Measurements from ENCODE around the gene GNAI2. TPM values are rescaled to one million over a fixed set of nuclear protein-coding genes. Genes with fewer than 3 reads are reported as not detected.
"Not testable (repeated sequence)": the region's sequence is repeated elsewhere in the genome, so short reads cannot be mapped to it uniquely, and the experiment has no call there.

GNAI2 gene
- total RNA-seq, 1 donor from 2014 or later = 118 TPM

GRCh38 chr3:50260027-50260941 lies 24.3 kb downstream of the GNAI2 start:
- TF ChIP-seq CTCF (IDR thresholded peaks at IDR 0.05; ENCODE audit: borderline replicate concordance) = peak; percentile 98
- peak overlapping the region; percentile 79 for H3K4me3 ChIP-seq
- H3K9me3 ChIP-seq (replicated peaks) = peaks cover 6% of the 10 kb centered on the region
- H3K36me3 ChIP-seq = peaks cover 33% of the 10 kb centered on the region
- intact Hi-C loops (cut with micrococcal nuclease) = no loop called here
- H3K27ac ChIP-seq (replicated peaks) = peak overlapping the region; percentile 99
- peak; percentile 95 for DNase-seq
- peaks cover 81% of the 10 kb centered on the region for H3K4me1 ChIP-seq
- no peaks in the 10 kb centered on the region for H3K27me3 ChIP-seq (ENCODE audit: low read depth)

GRCh38 chr3:50260942-50261441 lies 25.0 kb downstream of the GNAI2 start:
- no peak for TF ChIP-seq CTCF (IDR thresholded peaks at IDR 0.05; ENCODE audit: borderline replicate concordance)
- no peak for DNase-seq
- Histone ChIP-seq H3K4me1 (peaks cover 81% of the 10 kb centered on the region), H3K27me3 (ENCODE audit: low read depth) (no peaks in the 10 kb centered on the region), H3K4me3 (peak overlapping the region; percentile 79), H3K9me3 (replicated peaks) (peaks cover 6% of the 10 kb centered on the region), H3K36me3 (peaks cover 26% of the 10 kb centered on the region), H3K27ac (replicated peaks) (peak overlapping the region; percentile 99)
- intact Hi-C loops (cut with micrococcal nuclease) = no loop called here

GRCh38 chr3:50261505-50261904 lies 25.5 kb downstream of the GNAI2 start:
- intact Hi-C loops (cut with micrococcal nuclease) = no loop called here
- no peak for DNase-seq
- no peak for TF ChIP-seq CTCF (IDR thresholded peaks at IDR 0.05; ENCODE audit: borderline replicate concordance)
- Histone ChIP-seq H3K9me3 (replicated peaks) (peaks cover 6% of the 10 kb centered on the region), H3K4me1 (peaks cover 81% of the 10 kb centered on the region), H3K4me3 (peak overlapping the region; percentile 79), H3K36me3 (peaks cover 21% of the 10 kb centered on the region), H3K27me3 (ENCODE audit: low read depth) (no peaks in the 10 kb centered on the region), H3K27ac (replicated peaks) (peak overlapping the region; percentile 99)

- DNase-seq; H3K4me3 ChIP-seq; H3K27me3 ChIP-seq (ENCODE audit: low read depth); H3K9me3 ChIP-seq (replicated peaks); intact Hi-C loops (cut with micrococcal nuclease): not testable (repeated sequence)
- peak overlapping the region; percentile 99 for H3K27ac ChIP-seq (replicated peaks)
- peaks cover 14% of the 10 kb centered on the region for H3K36me3 ChIP-seq
- H3K4me1 ChIP-seq = peaks cover 81% of the 10 kb centered on the region
Observed at GRCh38 chr3:50262200-50262599, 26.2 kb downstream of the GNAI2 start.

GRCh38 chr3:50262778-50263177 lies 26.8 kb downstream of the GNAI2 start:
- Histone ChIP-seq H3K9me3 (replicated peaks) (peaks cover 4% of the 10 kb centered on the region), H3K27ac (replicated peaks) (peak overlapping the region; percentile 99), H3K4me1 (peaks cover 81% of the 10 kb centered on the region), H3K36me3 (peaks cover 8% of the 10 kb centered on the region), H3K4me3 (no peak overlapping the region), H3K27me3 (ENCODE audit: low read depth) (no peaks in the 10 kb centered on the region)
- no peak for TF ChIP-seq CTCF (IDR thresholded peaks at IDR 0.05; ENCODE audit: borderline replicate concordance)
- intact Hi-C loops (cut with micrococcal nuclease) = no loop called here
- DNase-seq = no peak

All from left ventricle myocardium inferior (tissue), 1 donor.